Prostate gland (tissue), 2 donors: ENCODE measurements around the gene FAM24A.

ENCODE experiments used
- CTCF ChIP-seq, 4 experiments: fragments of 200-600 bp in 2 of 4; fragments of 450-650 bp in 2 of 4; sonication (generic) in 2 of 4; IDR thresholded peaks; 1 replicate in 3 of 4; 2 replicates in 1 of 4; pipeline ENCODE4 v1.5.1; 2016 to 2019; ENCODE audit warnings: antibody characterized with exemption in 4 of 4, mild to moderate bottlenecking in 2 of 4, moderate library complexity in 2 of 4
- POLR2AphosphoS5 ChIP-seq: sonication (generic); formaldehyde crosslinking; IDR thresholded peaks from one replicate; pipeline ENCODE4 v1.6.1; 2017; ENCODE audit warnings: antibody characterized with exemption

- TF ChIP-seq CTCF (IDR thresholded peaks at IDR 0.05) (no peak), POLR2AphosphoS5 (no peak)
Observed at GRCh38 chr10:122864194-122864592, 46.2 kb upstream of the FAM24A start.
